DMS153 treated with DMSO at 0.1 percent for 48 hours (cell line): ENCODE results near the gene DLK1.

Source experiments
- DNase-seq: peaks from one replicate; lab custom pipeline; 2025; ENCODE audit not compliant: unreplicated experiment; lab: John Stamatoyannopoulos, UW

The DLK1 gene

DNA sequence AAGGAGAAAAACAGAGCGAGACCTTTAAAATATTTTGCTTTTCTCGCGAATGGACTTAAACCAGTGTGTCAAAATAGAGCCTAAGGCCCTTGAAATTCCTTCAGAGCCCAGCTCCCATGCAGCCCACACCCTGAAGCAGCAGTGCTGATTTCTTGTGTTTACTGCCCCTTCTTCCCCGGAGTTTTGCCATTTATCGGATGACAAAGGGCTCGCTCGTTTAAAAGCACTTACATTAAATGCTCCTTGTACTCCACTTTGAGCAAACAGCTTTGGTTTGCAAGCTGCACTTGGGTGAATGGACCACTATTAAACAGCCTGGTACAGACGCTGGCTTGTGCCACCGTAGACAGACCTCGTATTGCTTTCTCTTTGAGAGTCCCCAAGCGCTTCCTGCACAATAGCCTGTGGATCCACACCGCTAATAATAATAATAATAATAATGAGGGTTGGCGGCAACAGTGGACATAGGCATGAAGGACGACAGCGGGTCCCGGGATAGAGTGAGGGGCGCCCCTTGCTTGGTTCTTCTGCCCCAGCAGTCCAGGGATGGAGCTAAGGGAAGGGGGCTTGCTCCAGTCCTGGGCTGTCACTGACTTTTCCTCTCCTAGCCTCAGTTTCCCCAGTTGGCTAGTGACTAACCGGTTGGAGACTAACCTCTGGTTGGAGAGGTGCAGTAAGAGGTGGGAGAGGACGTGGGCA, 6.6 kb downstream of the DLK1 start:
- DNase-seq: no peak

DNA sequence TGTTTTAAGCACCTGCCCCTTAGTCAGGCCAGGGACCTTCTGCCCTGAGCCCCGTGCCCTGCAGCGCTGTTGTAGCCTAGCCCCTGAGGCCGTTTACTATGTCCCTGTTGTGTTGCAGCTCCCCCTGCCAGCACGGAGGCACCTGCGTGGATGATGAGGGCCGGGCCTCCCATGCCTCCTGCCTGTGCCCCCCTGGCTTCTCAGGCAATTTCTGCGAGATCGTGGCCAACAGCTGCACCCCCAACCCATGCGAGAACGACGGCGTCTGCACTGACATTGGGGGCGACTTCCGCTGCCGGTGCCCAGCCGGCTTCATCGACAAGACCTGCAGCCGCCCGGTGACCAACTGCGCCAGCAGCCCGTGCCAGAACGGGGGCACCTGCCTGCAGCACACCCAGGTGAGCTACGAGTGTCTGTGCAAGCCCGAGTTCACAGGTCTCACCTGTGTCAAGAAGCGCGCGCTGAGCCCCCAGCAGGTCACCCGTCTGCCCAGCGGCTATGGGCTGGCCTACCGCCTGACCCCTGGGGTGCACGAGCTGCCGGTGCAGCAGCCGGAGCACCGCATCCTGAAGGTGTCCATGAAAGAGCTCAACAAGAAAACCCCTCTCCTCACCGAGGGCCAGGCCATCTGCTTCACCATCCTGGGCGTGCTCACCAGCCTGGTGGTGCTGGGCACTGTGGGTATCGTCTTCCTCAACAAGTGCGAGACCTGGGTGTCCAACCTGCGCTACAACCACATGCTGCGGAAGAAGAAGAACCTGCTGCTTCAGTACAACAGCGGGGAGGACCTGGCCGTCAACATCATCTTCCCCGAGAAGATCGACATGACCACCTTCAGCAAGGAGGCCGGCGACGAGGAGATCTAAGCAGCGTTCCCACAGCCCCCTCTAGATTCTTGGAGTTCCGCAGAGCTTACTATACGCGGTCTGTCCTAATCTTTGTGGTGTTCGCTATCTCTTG, 7.6 kb downstream of the DLK1 start:
- no peak for DNase-seq

- DNase-seq: no peak
Measured at GRCh38 chr14:100735271-100735670, 8.6 kb downstream of the DLK1 start.

DNA sequence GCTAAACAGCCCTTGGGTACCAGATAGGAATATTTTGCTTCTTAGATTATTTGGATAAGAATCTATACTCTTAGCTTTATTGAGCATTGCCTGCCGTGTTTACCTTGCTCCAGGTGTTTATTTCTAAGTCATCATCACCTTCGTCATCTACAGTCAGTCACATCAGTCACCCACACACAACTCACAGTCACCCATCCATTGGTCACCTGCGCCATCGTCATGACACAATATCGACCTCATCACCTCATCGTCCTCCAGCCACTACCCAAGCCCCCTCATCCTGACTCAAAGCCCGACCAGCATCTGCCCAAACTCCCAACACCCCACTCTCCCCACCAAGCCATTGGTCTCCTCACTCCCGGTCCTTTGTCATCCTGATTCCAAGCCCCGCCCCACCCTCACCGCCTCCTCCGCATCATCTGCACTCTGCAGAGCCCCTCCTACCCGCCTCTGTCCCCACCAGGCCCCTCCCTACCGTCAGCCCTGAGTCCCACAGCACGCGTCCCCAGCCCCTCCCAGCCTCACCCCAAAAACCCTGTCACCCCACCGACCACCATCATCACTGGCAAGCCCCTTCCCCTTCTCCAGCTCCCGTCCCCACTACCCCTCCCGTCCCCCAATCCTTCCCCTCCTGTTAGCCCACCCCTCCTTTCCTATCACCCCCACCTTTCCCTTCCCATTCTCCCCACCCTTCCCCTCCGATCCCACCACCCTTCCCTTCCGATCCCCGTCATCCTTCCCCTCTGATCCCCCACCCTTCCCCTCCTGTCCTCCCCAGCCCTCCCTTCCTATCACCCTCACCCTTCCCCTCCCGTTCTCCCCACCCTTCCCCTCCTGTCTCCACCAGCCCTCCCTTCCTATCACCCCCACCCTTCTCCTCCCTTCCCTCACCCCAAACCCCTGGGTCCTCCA, 9.8 kb downstream of the DLK1 start:
- DNase-seq: no peak

- DNase-seq: no peak
Measured at GRCh38 chr14:100737526-100737925, 10.8 kb downstream of the DLK1 start.

DNA sequence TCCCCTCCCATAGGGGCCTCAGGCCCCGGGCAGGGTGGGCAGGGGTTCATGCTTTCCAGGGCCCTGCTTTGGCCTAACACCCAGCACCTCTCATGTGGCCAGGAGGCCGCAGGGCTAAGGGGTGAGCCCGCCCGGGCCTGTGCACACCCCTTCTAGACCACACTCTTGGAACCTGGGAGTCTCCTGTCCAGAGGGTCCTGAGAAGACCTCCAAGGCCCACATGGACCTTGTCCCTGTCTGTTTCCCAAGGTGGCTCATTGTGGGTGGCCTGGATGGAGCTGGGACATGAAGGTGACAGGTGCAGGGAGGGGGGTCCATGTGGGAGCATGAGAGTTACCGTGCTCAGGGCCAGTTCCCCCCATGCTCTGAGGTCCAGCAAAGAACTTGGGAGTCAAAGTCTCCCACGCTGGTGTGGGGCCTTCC, 11.6 kb downstream of the DLK1 start:
- DNase-seq: no peak

DNA sequence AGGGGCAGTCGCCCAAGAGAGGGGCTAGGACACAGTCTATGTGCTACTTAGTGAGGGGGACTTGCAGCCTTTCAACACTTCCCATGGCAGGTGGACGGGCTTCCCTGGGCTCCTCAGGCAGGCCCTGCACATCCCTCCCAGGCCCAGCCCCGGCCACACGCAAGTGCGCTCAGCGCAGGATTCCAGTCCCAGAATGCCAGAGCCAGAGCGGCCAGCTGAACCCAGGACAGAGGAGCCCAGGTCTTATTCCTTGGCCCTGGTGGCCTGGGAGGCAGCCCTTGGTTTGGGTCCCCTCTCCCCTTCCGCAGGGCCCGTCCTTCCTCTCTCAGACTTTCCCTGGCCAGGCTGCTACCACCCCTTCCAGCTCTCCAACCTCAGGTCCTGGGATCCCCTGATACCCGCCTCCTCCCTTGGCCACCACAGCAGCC, 12.0 kb downstream of the DLK1 start:
- no peak for DNase-seq

GRCh38 chr14:100739306-100739705, 12.6 kb downstream of the DLK1 start:
- no peak for DNase-seq

GRCh38 chr14:100740196-100740825, 13.6 kb downstream of the DLK1 start:
- DNase-seq: no peak

DNA sequence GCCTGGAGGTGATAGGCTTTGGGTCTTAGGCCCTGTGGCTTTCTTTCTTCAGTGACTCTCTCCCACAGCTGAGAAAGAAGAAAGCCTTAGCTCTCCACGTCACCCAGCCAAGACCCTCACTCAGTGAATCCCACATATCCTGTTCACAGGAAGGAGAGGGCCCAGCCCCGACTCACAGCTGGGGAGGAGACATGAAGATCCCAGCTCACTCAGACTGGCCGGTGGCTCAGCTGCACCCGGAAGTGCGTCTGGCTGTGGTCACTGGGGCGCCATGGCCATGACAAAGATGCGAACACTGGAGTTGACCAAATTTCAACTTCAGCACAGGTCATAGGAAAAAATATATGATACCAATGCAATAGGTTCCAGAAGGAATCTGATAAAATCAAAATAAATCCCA, 14.2 kb downstream of the DLK1 start:
- DNase-seq: no peak

DNA sequence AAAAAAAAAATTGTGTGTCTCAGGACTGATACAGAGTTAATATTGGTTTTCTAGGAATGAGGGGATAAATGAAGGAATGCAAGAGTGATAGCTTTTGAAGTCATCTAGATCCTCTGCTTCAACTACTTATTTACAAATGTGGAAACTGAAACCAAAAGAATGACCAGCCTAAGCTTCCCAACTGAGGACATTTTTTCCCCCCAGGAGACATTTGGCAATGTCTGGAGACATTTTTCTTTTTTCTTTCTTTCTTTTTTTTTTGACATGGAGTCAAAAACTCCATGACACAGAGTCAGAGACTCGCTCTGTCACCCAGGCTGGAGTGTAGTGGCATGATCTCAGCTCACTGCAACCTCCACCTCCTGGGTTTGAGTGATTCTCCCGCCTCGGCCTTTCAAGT, 15.3 kb downstream of the DLK1 start:
- no peak for DNase-seq

DNA sequence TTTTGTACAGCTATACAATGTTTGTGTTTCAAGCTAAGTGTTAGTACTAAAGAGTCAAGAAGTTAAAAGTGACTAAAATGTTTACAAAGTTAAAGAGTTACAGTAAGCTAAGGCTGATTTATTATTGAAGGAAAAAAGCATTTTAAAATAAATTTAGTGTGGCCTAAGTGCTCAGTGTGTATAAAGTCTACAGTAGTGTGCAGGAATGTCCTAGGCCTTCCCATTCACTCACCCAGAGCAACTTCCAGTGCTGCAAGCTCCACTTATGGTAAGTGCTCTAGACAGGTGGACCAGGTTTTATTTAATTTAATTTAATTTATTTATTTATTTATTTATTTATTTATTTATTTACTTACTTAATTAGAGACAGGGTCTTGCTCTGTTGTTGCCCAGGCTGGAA, 19.6 kb downstream of the DLK1 start:
- DNase-seq: no peak

- no peak for DNase-seq
Measured at GRCh38 chr14:100747021-100747586, 20.4 kb downstream of the DLK1 start.

- no peak for DNase-seq
Measured at GRCh38 chr14:100747736-100748135, 21.0 kb downstream of the DLK1 start.

GRCh38 chr14:100748403-100748802, 21.7 kb downstream of the DLK1 start:
- DNase-seq: no peak

DNA sequence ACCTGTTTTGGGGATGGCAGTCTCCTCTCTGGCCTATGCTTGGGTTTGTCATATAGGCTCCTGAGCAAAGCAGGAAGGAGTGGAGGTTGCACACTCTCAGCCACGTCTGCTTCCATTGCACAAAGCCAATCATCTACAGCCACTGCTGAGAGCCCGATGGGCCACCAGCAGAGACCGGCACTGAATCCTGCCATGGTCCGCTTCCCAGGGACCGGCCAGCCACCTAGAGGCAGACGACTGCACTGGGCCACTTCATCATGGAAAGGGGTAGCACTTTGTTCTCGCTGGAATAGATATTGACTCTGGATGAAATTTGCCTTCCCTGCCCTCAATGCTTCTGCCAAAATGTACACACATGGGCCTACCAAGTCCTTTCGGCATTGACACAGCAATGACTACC, 22.3 kb downstream of the DLK1 start:
- no peak for DNase-seq

DNA sequence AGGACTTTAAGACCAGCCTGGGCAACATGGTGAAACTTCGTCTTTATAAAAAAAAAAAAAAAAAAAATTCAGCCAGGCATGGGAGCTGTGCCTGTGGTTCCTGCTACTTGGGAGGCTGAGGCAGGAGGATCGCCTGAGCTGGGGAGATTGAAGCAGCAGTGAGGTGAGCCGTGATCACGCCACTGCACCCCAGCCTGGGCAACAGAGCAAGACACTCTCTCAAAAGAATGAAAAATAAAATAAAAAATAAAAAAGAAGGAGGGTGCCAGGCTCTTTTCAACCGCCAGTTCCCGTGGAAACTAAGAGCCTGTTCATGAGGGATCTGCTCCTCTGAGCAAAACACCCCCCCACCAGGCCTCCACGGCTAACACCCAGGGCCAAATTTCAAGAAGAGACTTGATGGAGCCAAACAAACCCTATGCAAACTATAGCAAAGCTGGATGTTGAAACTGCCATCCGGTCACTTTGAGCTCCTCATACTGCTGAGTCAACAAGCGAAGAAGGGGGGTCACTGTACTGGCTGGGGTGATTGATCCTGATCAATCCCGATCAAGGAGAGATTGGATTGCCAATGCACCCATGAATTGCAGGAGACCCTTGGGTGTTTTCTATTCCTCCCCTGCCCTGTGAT, 23.4 kb downstream of the DLK1 start:
- no peak for DNase-seq

- DNase-seq: no peak
Measured at GRCh38 chr14:100750762-100751699, 24.3 kb downstream of the DLK1 start.

- DNase-seq: no peak
Measured at GRCh38 chr14:100754020-100754419, 27.3 kb downstream of the DLK1 start.
